ENCODE measurements around the gene TIAM2.

The TIAM2 gene

GRCh38 chr6:155234687-155235086 is 239.6 kb downstream of the TIAM2 start:
- DNase-seq (ENCODE audit: low spot score): no peak

- no peak for DNase-seq (ENCODE audit: low spot score)
Observed at GRCh38 chr6:155235087-155235486, 240.0 kb downstream of the TIAM2 start.

GRCh38 chr6:155237613-155238012 is 242.5 kb downstream of the TIAM2 start:
- no peak for DNase-seq (ENCODE audit: low spot score)

GRCh38 chr6:155240905-155241600 is 245.9 kb downstream of the TIAM2 start:
- DNase-seq (ENCODE audit: low spot score): no peak

GRCh38 chr6:155241966-155242365 is 246.9 kb downstream of the TIAM2 start:
- DNase-seq (ENCODE audit: low spot score): no peak

GRCh38 chr6:155244434-155244833 is 249.3 kb downstream of the TIAM2 start:
- no peak for DNase-seq (ENCODE audit: low spot score)

GRCh38 chr6:155245193-155245592 is 250.1 kb downstream of the TIAM2 start:
- DNase-seq (ENCODE audit: low spot score): no peak

- DNase-seq (ENCODE audit: low spot score): no peak
Observed at GRCh38 chr6:155245831-155246230, 250.7 kb downstream of the TIAM2 start.

- DNase-seq (ENCODE audit: low spot score): no peak
Observed at GRCh38 chr6:155246825-155247224, 251.7 kb downstream of the TIAM2 start.

- no peak for DNase-seq (ENCODE audit: low spot score)
Observed at GRCh38 chr6:155247618-155248007, 252.5 kb downstream of the TIAM2 start.

GRCh38 chr6:155248008-155249001 is 253.2 kb downstream of the TIAM2 start:
- DNase-seq (ENCODE audit: low spot score): peak; percentile 32

- DNase-seq (ENCODE audit: low spot score): no peak
Observed at GRCh38 chr6:155250701-155251381, 255.7 kb downstream of the TIAM2 start.

GRCh38 chr6:155252581-155252980 is 257.5 kb downstream of the TIAM2 start:
- DNase-seq (ENCODE audit: low spot score): no peak

- DNase-seq (ENCODE audit: low spot score): no peak
Observed at GRCh38 chr6:155253337-155253736, 258.2 kb downstream of the TIAM2 start.

- DNase-seq (ENCODE audit: low spot score): no peak
Observed at GRCh38 chr6:155254139-155254538, 259.0 kb downstream of the TIAM2 start.

- no peak for DNase-seq (ENCODE audit: low spot score)
Observed at GRCh38 chr6:155256122-155256795, 261.1 kb downstream of the TIAM2 start.

GRCh38 chr6:155257796-155258195 is 262.7 kb downstream of the TIAM2 start:
- DNase-seq (ENCODE audit: low spot score): no peak

GRCh38 chr6:155259204-155259603 is 264.1 kb downstream of the TIAM2 start:
- no peak for DNase-seq (ENCODE audit: low spot score)

GRCh38 chr6:155259897-155260296 is 264.8 kb downstream of the TIAM2 start:
- no peak for DNase-seq (ENCODE audit: low spot score)

- no peak for DNase-seq (ENCODE audit: low spot score)
Observed at GRCh38 chr6:155260686-155261085, 265.6 kb downstream of the TIAM2 start.

- DNase-seq (ENCODE audit: low spot score): no peak
Observed at GRCh38 chr6:155261111-155261900, 266.2 kb downstream of the TIAM2 start.

Data from kidney capillary endothelial cell (primary cell).